HEK293 (cell line): ENCODE measurements around the gene FAM221B.

Source experiments
- CTCF ChIA-PET: fragments of 350-600 bp; formaldehyde crosslinking; extraction: SDS; loops from one replicate; lab custom pipeline; 2021; ENCODE audit warnings: antibody characterized with exemption; lab: Yijun Ruan, JAX
- POLR2A ChIA-PET: fragments of 300-600 bp; formaldehyde crosslinking; extraction: SDS; loops from one replicate; lab custom pipeline; 2020; ENCODE audit warnings: antibody characterized with exemption, inconsistent platforms; lab: Yijun Ruan, JAX
- H3K27ac ChIP-seq: fragments of 200-500 bp; sonication (Bioruptor generic); 2 replicates; pipeline ENCODE4 v1.5.1; 2014; ENCODE audit warnings: low read depth, low read length, control low read depth, inconsistent platforms; ENCODE audit errors: extremely low read depth
- H3K36me3 ChIP-seq, 2 experiments: fragments of 200-500 bp in 1 of 2; sonication (Bioruptor generic) in 1 of 2; 1 replicate in 1 of 2; 2 replicates in 1 of 2; pipeline ENCODE4 v1.5.1; 2014 to 2017; ENCODE audit warnings: inconsistent platforms in 2 of 2, low read length in 2 of 2; ENCODE audit not compliant: control insufficient read depth in 2 of 2, insufficient read depth in 1 of 2
- H3K4me1 ChIP-seq: fragments of 200-500 bp; sonication (Bioruptor generic); 2 replicates; pipeline ENCODE4 v1.5.1; 2014; ENCODE audit warnings: mild to moderate bottlenecking, low read length, inconsistent platforms; ENCODE audit not compliant: control insufficient read depth, insufficient read depth
- H3K4me3 ChIP-seq: 2 replicates; pipeline ENCODE4 v1.5.1; 2011; ENCODE audit warnings: low read depth, mild to moderate bottlenecking, control low read depth, low read length, moderate library complexity
- H3K9me3 ChIP-seq: fragments of 200-500 bp; sonication (Bioruptor generic); 2 replicates; pipeline ENCODE4 v1.5.1; 2014; ENCODE audit warnings: low read depth, low read length, inconsistent platforms; ENCODE audit not compliant: control insufficient read depth, insufficient read depth
- SP7 ChIP-seq: fragments of 450-650 bp; formaldehyde crosslinking; IDR thresholded peaks from 2 replicates; pipeline ENCODE4 v1.5.1; 2016; ENCODE audit warnings: missing biosample characterization, missing genetic modification characterization
- TRIM28 ChIP-seq: IDR thresholded peaks from 2 replicates; pipeline ENCODE4 v1.6.1; 2011; ENCODE audit warnings: low read length, control low read depth, borderline replicate concordance
- ZBTB7A ChIP-seq: fragments of 450-650 bp; formaldehyde crosslinking; IDR thresholded peaks from 2 replicates; pipeline ENCODE4 v1.5.1; 2016; ENCODE audit warnings: low read depth, missing biosample characterization, missing genetic modification characterization
- ZIC2 ChIP-seq: fragments of 450-650 bp; formaldehyde crosslinking; IDR thresholded peaks from 2 replicates; pipeline ENCODE4 v1.5.1; 2016; ENCODE audit warnings: missing biosample characterization, missing genetic modification characterization
- ZNF121 ChIP-seq: fragments of 450-650 bp; formaldehyde crosslinking; IDR thresholded peaks from 2 replicates; pipeline ENCODE4 v1.5.1; 2016; ENCODE audit warnings: missing biosample characterization, missing genetic modification characterization
- ZNF184 ChIP-seq: fragments of 450-650 bp; IDR thresholded peaks from 2 replicates; pipeline ENCODE4 v1.5.1; 2018; ENCODE audit warnings: missing biosample characterization, mild to moderate bottlenecking, missing genetic modification characterization
- ZNF2 ChIP-seq: fragments of 450-650 bp; formaldehyde crosslinking; IDR thresholded peaks from 2 replicates; pipeline ENCODE4 v1.5.1; 2016; ENCODE audit warnings: missing biosample characterization, missing genetic modification characterization
- ZNF555 ChIP-seq: fragments of 450-650 bp; formaldehyde crosslinking; conservative IDR thresholded peaks from 2 replicates; pipeline ENCODE4 v1.5.1; 2017; ENCODE audit warnings: missing biosample characterization, mild to moderate bottlenecking, missing genetic modification characterization, inconsistent platforms
- ZNF623 ChIP-seq: fragments of 450-650 bp; formaldehyde crosslinking; IDR thresholded peaks from 2 replicates; pipeline ENCODE4 v1.5.1; 2016; ENCODE audit warnings: missing biosample characterization, missing genetic modification characterization
- ZNF629 ChIP-seq: fragments of 450-650 bp; formaldehyde crosslinking; IDR thresholded peaks from 2 replicates; pipeline ENCODE4 v1.5.1; 2017; ENCODE audit warnings: missing biosample characterization, missing genetic modification characterization
- ZNF654 ChIP-seq: fragments of 450-650 bp; formaldehyde crosslinking; IDR thresholded peaks from 2 replicates; pipeline ENCODE4 v1.5.1; 2016; ENCODE audit warnings: low read depth, missing biosample characterization, missing genetic modification characterization
- ZNF791 ChIP-seq: fragments of 450-650 bp; formaldehyde crosslinking; IDR thresholded peaks from 2 replicates; pipeline ENCODE4 v1.5.1; 2016; ENCODE audit warnings: missing biosample characterization, missing genetic modification characterization
- ZXDB ChIP-seq: fragments of 450-650 bp; formaldehyde crosslinking; IDR thresholded peaks from 2 replicates; pipeline ENCODE4 v1.5.1; 2016; ENCODE audit warnings: missing biosample characterization, missing genetic modification characterization
- TF ChIP-seq, protein P1 (sequence below): sonication (generic); formaldehyde crosslinking; IDR thresholded peaks from 2 replicates; pipeline ENCODE4 v1.8.1; 2022; ENCODE audit warnings: mild to moderate bottlenecking, moderate library complexity, missing genetic modification reagents
- TF ChIP-seq, protein P2 (sequence below): fragments of 450-650 bp; formaldehyde crosslinking; IDR thresholded peaks from 2 replicates; pipeline ENCODE4 v1.5.1; 2016; ENCODE audit warnings: missing biosample characterization, missing genetic modification characterization
- TF ChIP-seq, protein P3 (sequence below): fragments of 450-650 bp; formaldehyde crosslinking; IDR thresholded peaks from 2 replicates; pipeline ENCODE4 v1.5.1; 2016; ENCODE audit warnings: missing biosample characterization, missing genetic modification characterization

FAM221B gene

GRCh38 chr9:35791297-35791921 lies 37.1 kb downstream of the FAM221B start, which contains the start of gene NPR2:
Gene NPR2 (plus strand): TSS chr9:35791591. CDS start chr9:35792409, 818 bp downstream.
- H3K4me1 ChIP-seq: no peaks in the 10 kb centered on the region
- no peak within 1 kb of the TSS for H3K4me3 ChIP-seq
- H3K27ac ChIP-seq: no peak within 1 kb of the TSS
- TF ChIP-seq ZNF629 (no peak), ZNF2 (tag by site-specific recombination) (no peak), ZNF791 (tag by site-specific recombination) (no peak), ZNF121 (tag by site-specific recombination) (no peak), ZBTB7A (tag by site-specific recombination) (no peak), ZNF184 (tag by site-specific recombination) (no peak), ZNF623 (tag by site-specific recombination) (no peak)
- POLR2A ChIA-PET: no interaction called here
- H3K36me3 ChIP-seq: peaks cover 0 to 8% of the 10 kb centered on the region in 2 experiments; a peak in 2 of 3 replicates
- CTCF ChIA-PET: interaction anchor here (2.4 kb wide), 1 partner anchor 91 kb away, joined by 14 read pairs; no protein-coding TSS in a partner anchor
- no peaks in the 10 kb centered on the region for H3K9me3 ChIP-seq

DNA sequence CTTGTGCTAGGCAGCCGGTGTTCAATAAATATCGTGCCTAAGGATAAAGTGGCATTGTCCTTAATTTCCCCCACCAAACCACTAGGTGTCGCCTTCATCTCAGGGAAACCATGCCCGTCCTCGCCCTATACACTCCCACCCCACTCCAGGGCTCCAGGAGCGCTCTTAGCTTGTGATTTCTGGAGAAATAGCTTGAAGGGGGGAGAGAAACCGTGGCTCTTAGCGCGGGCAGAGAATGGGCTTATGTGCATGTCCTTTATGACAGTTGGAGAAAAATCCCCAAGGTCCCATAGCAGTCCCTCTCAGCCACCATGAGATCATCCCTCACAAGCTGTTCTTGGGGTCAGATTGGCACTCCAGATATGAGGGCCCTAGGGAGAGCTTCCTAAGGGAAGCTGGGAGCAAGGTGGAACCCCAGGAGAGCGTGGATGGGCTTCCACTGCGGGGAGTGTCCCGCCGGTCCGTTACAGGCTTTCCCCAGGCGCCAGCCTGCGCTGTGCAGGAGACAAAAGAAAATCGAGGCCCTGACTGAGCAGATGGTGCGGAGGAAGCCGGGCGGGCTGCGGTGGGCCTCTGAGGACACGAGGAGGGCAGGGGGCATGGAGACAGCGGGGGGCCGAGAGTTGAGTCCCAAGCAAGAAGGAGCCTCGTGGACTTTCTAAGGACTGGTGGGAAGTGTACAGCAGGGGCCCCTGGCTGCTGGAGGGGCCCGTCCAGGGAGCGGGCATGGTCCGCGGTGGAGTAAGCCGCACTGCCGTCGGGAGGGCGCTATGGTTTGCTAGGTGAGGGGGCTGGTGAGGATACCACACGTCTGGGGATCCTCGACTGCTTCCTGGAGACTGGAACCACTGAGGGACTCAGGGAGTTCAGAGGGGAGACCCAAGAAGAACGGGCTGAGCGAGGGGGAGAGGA lies 37.9 kb downstream of the FAM221B start:
- no peak overlapping the region for H3K4me3 ChIP-seq
- no peak for TF ChIP-seq TRIM28
- TF ChIP-seq ZNF555 (tag by site-specific recombination): no peak
- TF ChIP-seq, protein P1, sequence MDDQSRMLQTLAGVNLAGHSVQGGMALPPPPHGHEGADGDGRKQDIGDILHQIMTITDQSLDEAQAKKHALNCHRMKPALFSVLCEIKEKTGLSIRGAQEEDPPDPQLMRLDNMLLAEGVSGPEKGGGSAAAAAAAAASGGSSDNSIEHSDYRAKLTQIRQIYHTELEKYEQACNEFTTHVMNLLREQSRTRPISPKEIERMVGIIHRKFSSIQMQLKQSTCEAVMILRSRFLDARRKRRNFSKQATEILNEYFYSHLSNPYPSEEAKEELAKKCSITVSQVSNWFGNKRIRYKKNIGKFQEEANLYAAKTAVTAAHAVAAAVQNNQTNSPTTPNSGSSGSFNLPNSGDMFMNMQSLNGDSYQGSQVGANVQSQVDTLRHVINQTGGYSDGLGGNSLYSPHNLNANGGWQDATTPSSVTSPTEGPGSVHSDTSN (CRISPR knock-in tag): no peak
- 0 out of 2 replicates have a peak, but pooled peaks have one; percentile 16 for TF ChIP-seq SP7 (tag by site-specific recombination)
- TF ChIP-seq ZNF2 (tag by site-specific recombination): peak; percentile 95
- TF ChIP-seq, protein P2, sequence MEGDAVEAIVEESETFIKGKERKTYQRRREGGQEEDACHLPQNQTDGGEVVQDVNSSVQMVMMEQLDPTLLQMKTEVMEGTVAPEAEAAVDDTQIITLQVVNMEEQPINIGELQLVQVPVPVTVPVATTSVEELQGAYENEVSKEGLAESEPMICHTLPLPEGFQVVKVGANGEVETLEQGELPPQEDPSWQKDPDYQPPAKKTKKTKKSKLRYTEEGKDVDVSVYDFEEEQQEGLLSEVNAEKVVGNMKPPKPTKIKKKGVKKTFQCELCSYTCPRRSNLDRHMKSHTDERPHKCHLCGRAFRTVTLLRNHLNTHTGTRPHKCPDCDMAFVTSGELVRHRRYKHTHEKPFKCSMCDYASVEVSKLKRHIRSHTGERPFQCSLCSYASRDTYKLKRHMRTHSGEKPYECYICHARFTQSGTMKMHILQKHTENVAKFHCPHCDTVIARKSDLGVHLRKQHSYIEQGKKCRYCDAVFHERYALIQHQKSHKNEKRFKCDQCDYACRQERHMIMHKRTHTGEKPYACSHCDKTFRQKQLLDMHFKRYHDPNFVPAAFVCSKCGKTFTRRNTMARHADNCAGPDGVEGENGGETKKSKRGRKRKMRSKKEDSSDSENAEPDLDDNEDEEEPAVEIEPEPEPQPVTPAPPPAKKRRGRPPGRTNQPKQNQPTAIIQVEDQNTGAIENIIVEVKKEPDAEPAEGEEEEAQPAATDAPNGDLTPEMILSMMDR (tag by site-specific recombination): peak; percentile 82
- TF ChIP-seq ZIC2: peak; percentile 56
- 0 out of 2 replicates have a peak, but pooled peaks have one; percentile 7 for TF ChIP-seq ZNF623 (tag by site-specific recombination)
- no peak for TF ChIP-seq ZXDB (tag by site-specific recombination)
- peak; percentile 94 for TF ChIP-seq ZNF654
- TF ChIP-seq, protein P3, sequence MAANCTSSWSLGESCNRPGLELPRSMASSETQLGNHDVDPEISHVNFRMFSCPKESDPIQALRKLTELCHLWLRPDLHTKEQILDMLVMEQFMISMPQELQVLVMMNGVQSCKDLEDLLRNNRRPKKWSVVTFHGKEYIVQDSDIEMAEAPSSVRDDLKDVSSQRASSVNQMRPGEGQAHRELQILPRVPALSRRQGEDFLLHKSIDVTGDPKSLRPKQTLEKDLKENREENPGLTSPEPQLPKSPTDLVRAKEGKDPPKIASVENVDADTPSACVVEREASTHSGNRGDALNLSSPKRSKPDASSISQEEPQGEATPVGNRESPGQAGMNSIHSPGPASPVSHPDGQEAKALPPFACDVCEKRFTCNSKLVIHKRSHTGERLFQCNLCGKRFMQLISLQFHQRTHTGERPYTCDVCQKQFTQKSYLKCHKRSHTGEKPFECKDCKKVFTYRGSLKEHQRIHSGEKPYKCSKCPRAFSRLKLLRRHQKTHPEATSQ (tag by site-specific recombination): no peak
- H3K9me3 ChIP-seq: no peaks in the 10 kb centered on the region
- ChIA-PET POLR2A (interaction anchor here (0.7 to 1.4 kb wide), 3 partner anchors 24 to 115 kb away, joined by 3 to 11 read pairs (median 5); partner anchors contain the start of genes HINT2 and HRCT1), CTCF (interaction anchor here (0.5 to 4.7 kb wide), 60 partner anchors 8 to 1403 kb away, joined by 3 to 120 read pairs (median 6); partner anchors contain the start of genes FAM221B, HINT2, HRCT1 and SPAG8)
- H3K27ac ChIP-seq: no peak overlapping the region
- no peaks in the 10 kb centered on the region for H3K4me1 ChIP-seq
- peaks cover 0 to 9% of the 10 kb centered on the region in 2 experiments; a peak in 2 of 3 replicates for H3K36me3 ChIP-seq
